LNCaP clone FGC (cell line): Measurements from ENCODE around the gene WNK2.

ENCODE experiments used
- DNase-seq: peaks from one replicate; pipeline ENCODE4 v3.0.0-alpha.2; 2011; ENCODE audit warnings: low read depth
- H3K4me3 ChIP-seq: 2 replicates; pipeline ENCODE4 v1.5.1; 2011; ENCODE audit warnings: mild to moderate bottlenecking, low read depth, low read length, control low read depth
- CTCF ChIP-seq: IDR thresholded peaks from 2 replicates; pipeline ENCODE4 v1.5.1; 2012; ENCODE audit warnings: mild to moderate bottlenecking; ENCODE audit not compliant: control insufficient read depth, insufficient read depth; ENCODE audit errors: extremely low read depth

WNK2 gene

GRCh38 chr9:93264338-93265125 lies 80.6 kb downstream of the WNK2 start:
- TF ChIP-seq CTCF: no peak

DNA sequence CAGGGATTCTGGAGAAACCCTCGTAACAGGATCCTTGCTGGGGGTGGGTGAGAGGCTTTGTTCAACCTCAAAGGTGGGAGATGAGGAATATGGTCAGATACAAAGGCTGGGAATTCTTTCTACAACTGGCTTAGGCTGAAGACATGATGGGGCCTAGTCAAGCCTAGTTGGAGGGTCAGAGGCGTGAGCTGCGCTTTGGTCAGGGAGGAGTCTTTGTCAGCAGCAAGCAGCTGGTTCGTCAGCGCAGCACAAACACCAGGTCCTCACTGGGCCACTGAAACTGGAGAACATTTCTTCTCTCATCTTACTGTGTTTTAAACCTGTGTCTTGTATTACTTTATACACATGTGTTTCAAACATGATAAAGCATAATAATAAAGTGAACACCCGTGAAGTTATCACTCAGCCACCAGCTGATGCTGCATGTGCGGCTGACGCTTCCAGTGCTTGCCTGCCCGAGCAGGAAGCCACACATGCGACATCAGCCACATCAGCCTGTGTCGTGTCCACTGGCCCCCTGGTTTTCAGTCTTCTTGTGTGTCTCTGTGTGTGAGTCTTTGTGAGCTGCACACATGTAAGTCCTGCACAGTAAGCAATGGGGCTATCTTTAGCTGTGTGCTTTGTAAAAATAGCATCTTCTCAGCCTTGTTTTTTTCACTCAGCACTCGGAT lies 81.5 kb downstream of the WNK2 start:
- H3K4me3 ChIP-seq: no peak overlapping the region
- no peak for TF ChIP-seq CTCF
- DNase-seq: no peak

More at GRCh38 chr9:93264338-93265125, 80.6 kb downstream of the WNK2 start:
- no peak for DNase-seq
- H3K4me3 ChIP-seq: no peak overlapping the region

- no peak overlapping the region for H3K4me3 ChIP-seq
- no peak for TF ChIP-seq CTCF
- no peak for DNase-seq
Observed at GRCh38 chr9:93265972-93266371, 82.0 kb downstream of the WNK2 start.

DNA sequence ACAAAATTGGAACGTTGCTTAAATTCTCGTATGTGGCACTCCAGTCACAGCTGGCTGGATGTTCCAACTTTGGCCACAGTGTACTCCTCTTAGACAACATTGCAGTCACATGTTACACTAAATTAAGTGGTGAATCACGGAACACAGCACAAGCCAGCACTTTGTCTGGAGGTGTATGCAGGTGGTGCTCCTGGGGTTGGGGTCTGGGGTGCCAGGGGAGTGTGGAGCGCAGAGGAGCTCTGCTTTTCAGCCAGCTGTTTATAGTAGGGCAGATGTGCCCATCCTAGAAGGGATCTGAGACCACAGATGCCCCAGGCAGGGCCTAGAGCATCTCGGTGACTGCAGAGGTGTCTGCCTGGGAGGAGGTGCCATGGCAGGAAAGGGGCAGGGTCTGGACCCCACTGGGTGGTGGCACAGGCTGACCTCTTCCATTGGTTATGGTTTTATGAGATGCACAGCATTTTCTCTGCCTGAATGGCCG lies 82.6 kb downstream of the WNK2 start:
- no peak for DNase-seq
- H3K4me3 ChIP-seq: no peak overlapping the region
- no peak for TF ChIP-seq CTCF

DNA sequence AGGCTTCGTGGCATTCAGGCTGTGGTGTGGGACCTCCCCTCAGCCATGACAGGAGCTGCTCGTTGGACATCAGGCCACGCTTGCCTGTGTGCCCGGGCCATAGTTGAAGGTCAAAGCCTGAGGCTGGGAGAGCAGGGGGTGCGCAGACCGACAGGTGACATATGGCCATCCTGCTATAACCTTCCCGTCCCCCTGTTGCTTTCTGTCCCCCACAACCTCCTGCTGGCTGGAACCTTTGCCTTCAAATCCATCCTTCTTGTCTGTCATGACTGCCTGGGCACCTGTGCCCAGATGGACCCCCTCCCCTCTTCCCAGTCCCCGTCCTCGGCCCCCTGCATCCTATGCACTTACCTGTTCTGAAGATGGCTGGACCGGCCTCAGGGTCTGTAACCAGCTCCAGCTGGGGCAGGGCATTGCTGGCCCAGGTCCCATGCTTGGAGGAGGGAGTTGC lies 83.2 kb downstream of the WNK2 start:
- no peak overlapping the region for H3K4me3 ChIP-seq
- no peak for TF ChIP-seq CTCF
- DNase-seq: no peak

- TF ChIP-seq CTCF: no peak
- H3K4me3 ChIP-seq: no peak overlapping the region
- no peak for DNase-seq
Observed at GRCh38 chr9:93267681-93268505, 84.0 kb downstream of the WNK2 start.
